ENCODE measurements around the gene DCLK2. TPM values are rescaled to one million over a fixed set of nuclear protein-coding genes. Genes with fewer than 3 reads are reported as not detected.

The DCLK2 gene
- total RNA-seq, 1 donor from 2014 or later: 12.6 TPM

DNA sequence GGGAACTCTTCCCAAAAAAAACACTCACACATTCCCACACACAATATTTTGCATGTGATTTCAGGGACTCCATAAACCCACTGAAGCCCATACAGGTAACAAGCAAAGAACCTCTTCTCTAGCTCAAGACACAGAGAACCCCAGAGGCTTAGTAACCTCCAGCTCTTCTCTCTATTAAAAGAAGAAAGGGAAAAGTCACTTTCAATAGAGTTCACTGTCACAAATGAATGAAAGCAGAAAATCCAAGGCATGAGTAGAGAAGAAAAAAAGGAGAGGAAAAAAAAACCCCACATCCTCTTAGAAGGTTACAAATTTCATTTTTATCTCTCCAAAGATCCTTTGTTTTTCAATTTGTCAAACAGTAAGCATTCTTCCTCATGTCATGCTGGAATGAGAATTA lies 30.7 kb upstream of the DCLK2 start:
- no peak overlapping the region for H3K4me3 Mint-ChIP-seq (ENCODE audit: unreplicated experiment)
- H3K27me3 Mint-ChIP-seq (ENCODE audit: unreplicated experiment): no peaks in the 10 kb centered on the region
- H3K9me3 Mint-ChIP-seq (ENCODE audit: unreplicated experiment): no peaks in the 10 kb centered on the region
- TF ChIP-seq CTCF (IDR thresholded peaks at IDR 0.05): no peak
- H3K36me3 Mint-ChIP-seq (ENCODE audit: unreplicated experiment): no peaks in the 10 kb centered on the region
- no peaks in the 10 kb centered on the region for H3K4me1 Mint-ChIP-seq (ENCODE audit: unreplicated experiment)
- no peak for DNase-seq (ENCODE audit: extremely low spot score, unreplicated experiment)
- H3K27ac Mint-ChIP-seq (ENCODE audit: unreplicated experiment): no peak overlapping the region

- no peak for DNase-seq (ENCODE audit: extremely low spot score, unreplicated experiment)
- Mint-ChIP-seq H3K27me3 (ENCODE audit: unreplicated experiment) (no peaks in the 10 kb centered on the region), H3K4me1 (ENCODE audit: unreplicated experiment) (no peaks in the 10 kb centered on the region), H3K27ac (ENCODE audit: unreplicated experiment) (no peak overlapping the region), H3K36me3 (ENCODE audit: unreplicated experiment) (no peaks in the 10 kb centered on the region), H3K4me3 (ENCODE audit: unreplicated experiment) (no peak overlapping the region), H3K9me3 (ENCODE audit: unreplicated experiment) (no peaks in the 10 kb centered on the region)
- TF ChIP-seq CTCF (IDR thresholded peaks at IDR 0.05): no peak
Observed at GRCh38 chr4:150049682-150050081, 28.6 kb upstream of the DCLK2 start.

DNA sequence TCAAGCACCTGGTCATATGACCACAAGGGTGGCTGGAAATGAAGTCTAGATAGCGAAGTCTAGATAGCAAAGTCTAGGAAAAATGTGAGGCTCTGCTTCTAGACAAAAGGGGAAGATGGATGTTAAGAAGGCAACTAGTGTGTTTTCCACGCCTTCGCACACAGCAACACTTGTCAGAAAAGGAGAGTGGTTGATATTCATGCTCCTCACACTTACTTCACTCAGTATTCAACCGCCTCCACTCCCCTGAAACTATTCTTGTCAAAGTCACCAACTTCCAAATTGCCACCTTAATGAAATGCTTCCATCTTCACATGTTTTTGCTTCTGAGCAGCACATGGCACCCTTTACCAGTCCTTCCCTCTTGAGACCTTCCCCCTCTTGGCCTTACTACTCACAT lies 27.7 kb upstream of the DCLK2 start:
- Mint-ChIP-seq H3K9me3 (ENCODE audit: unreplicated experiment) (no peaks in the 10 kb centered on the region), H3K4me3 (ENCODE audit: unreplicated experiment) (no peak overlapping the region), H3K27ac (ENCODE audit: unreplicated experiment) (no peak overlapping the region), H3K36me3 (ENCODE audit: unreplicated experiment) (no peaks in the 10 kb centered on the region), H3K4me1 (ENCODE audit: unreplicated experiment) (no peaks in the 10 kb centered on the region), H3K27me3 (ENCODE audit: unreplicated experiment) (no peaks in the 10 kb centered on the region)
- no peak for TF ChIP-seq CTCF (IDR thresholded peaks at IDR 0.05)
- no peak for DNase-seq (ENCODE audit: extremely low spot score, unreplicated experiment)

- H3K27me3 Mint-ChIP-seq (ENCODE audit: unreplicated experiment): no peaks in the 10 kb centered on the region
- H3K27ac Mint-ChIP-seq (ENCODE audit: unreplicated experiment): no peak overlapping the region
- no peaks in the 10 kb centered on the region for H3K4me1 Mint-ChIP-seq (ENCODE audit: unreplicated experiment)
- no peaks in the 10 kb centered on the region for H3K9me3 Mint-ChIP-seq (ENCODE audit: unreplicated experiment)
- H3K4me3 Mint-ChIP-seq (ENCODE audit: unreplicated experiment): no peak overlapping the region
- DNase-seq (ENCODE audit: extremely low spot score, unreplicated experiment): no peak
- no peak for TF ChIP-seq CTCF (IDR thresholded peaks at IDR 0.05)
- no peaks in the 10 kb centered on the region for H3K36me3 Mint-ChIP-seq (ENCODE audit: unreplicated experiment)
Observed at GRCh38 chr4:150051111-150051510, 27.1 kb upstream of the DCLK2 start.

DNA sequence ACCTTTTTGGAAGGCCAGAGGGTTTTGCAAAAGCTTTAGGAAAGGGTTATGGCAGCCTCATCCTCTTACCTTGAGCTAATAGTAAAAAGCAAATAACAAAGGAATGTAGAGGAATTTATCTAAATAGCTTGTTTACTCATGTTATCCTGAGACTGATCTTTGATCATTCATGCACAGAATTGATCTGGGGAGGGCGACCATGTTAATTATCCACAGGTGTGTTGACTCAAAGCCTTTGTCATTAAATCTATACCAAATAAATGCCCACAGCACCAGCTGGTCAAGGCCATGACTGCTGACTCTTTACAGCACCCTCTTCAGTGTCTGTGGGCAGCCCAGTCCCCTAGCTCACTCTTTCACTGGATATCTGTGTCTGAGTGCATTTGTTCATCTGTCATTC lies 22.8 kb upstream of the DCLK2 start:
- Mint-ChIP-seq H3K4me3 (ENCODE audit: unreplicated experiment) (no peak overlapping the region), H3K27me3 (ENCODE audit: unreplicated experiment) (no peaks in the 10 kb centered on the region), H3K27ac (ENCODE audit: unreplicated experiment) (no peak overlapping the region), H3K9me3 (ENCODE audit: unreplicated experiment) (no peaks in the 10 kb centered on the region), H3K4me1 (ENCODE audit: unreplicated experiment) (peaks cover 3% of the 10 kb centered on the region), H3K36me3 (ENCODE audit: unreplicated experiment) (no peaks in the 10 kb centered on the region)
- DNase-seq (ENCODE audit: extremely low spot score, unreplicated experiment): no peak
- no peak for TF ChIP-seq CTCF (IDR thresholded peaks at IDR 0.05)
